OCI-LY1 (cell line): ENCODE measurements around the gene BAIAP2L1.

ENCODE experiments used
- CTCF ChIP-seq: fragments of 200-600 bp; sonication (generic), shearing (Covaris generic); IDR thresholded peaks from 2 replicates; pipeline ENCODE4 v1.5.1; 2017; ENCODE audit warnings: mild to moderate bottlenecking, antibody characterized with exemption, low read length, moderate library complexity, mixed read lengths
- EZH2 ChIP-seq: fragments of 200-600 bp; sonication (generic), shearing (Covaris generic); IDR thresholded peaks from 2 replicates; pipeline ENCODE4 v1.8.0; 2017; ENCODE audit warnings: borderline replicate concordance, mixed run types, mild to moderate bottlenecking, antibody characterized with exemption, low read length, moderate library complexity, mixed read lengths

- no peak for TF ChIP-seq CTCF
- no peak for TF ChIP-seq EZH2
Observed at GRCh38 chr7:98409843-98410242, 9.0 kb upstream of the BAIAP2L1 start.
